ENCODE data around the gene SULF2. TPM values are rescaled to one million over a fixed set of nuclear protein-coding genes. Genes with fewer than 3 reads are reported as not detected.

Gene SULF2
- total RNA-seq, 1 experiment from 2014 or later = 0.69 TPM

- intact Hi-C loops (cut with micrococcal nuclease; ENCODE audit: unreplicated experiment) = no loop called here
- H3K27ac ChIP-seq (ENCODE audit: low read depth, low read length, poor library complexity, severe bottlenecking) = no peak overlapping the region
- DNase-seq (ENCODE audit: low spot score) = no peak
- no peak overlapping the region for H3K4me3 ChIP-seq (ENCODE audit: low read depth, low read length, poor library complexity, severe bottlenecking)
- no peak for TF ChIP-seq EZH2 (IDR thresholded peaks at IDR 0.05; ENCODE audit: borderline replicate concordance, low read depth, low read length, poor library complexity, severe bottlenecking)
- TF ChIP-seq CTCF (conservative IDR thresholded peaks at IDR 0.05; ENCODE audit: low read depth, low read length) = no peak
- CTCF ChIA-PET = no interaction called here
- no peaks in the 10 kb centered on the region for H3K9me3 ChIP-seq (ENCODE audit: low read depth, low read length, poor library complexity, severe bottlenecking)
- no peaks in the 10 kb centered on the region for H3K27me3 ChIP-seq (replicated peaks; ENCODE audit: insufficient read depth, low read depth, low read length, poor library complexity)
- POLR2A ChIA-PET (ENCODE audit: low non-redundant PET) = no interaction called here
- H3K4me1 ChIP-seq (ENCODE audit: insufficient read depth, low read length, poor library complexity, severe bottlenecking) = peaks cover 9% of the 10 kb centered on the region
- H3K36me3 ChIP-seq (ENCODE audit: insufficient read depth, low read length, poor library complexity, severe bottlenecking) = peaks cover 11% of the 10 kb centered on the region
- no TSS peak for BruUV-seq (replicated peaks)
Observed at GRCh38 chr20:47653869-47654268, 131.4 kb downstream of the SULF2 start.

DNA sequence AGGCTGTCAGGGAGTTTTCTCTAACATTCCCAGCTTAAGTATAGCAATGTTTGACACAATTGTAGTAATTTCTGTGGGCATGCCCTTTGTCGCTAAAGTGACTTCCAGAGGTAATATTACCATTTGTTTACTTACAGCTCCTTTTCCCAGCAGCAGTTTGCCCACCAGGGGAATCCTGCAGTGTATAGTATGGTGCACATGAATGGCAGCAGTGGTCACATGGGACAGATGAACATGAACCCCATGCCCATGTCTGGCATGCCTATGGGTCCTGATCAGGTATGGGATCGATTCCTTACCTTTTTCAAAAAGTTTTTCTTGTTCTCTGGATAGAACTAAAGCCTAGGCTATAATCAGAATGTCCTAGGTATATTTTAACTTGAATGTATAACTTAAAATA is 132.5 kb downstream of the SULF2 start:
- no TSS peak for BruUV-seq (replicated peaks)
- Histone ChIP-seq H3K27ac (ENCODE audit: low read depth, low read length, poor library complexity, severe bottlenecking) (no peak overlapping the region), H3K36me3 (ENCODE audit: insufficient read depth, low read length, poor library complexity, severe bottlenecking) (peaks cover 12% of the 10 kb centered on the region), H3K27me3 (replicated peaks; ENCODE audit: insufficient read depth, low read depth, low read length, poor library complexity) (no peaks in the 10 kb centered on the region), H3K4me3 (ENCODE audit: low read depth, low read length, poor library complexity, severe bottlenecking) (no peak overlapping the region), H3K4me1 (ENCODE audit: insufficient read depth, low read length, poor library complexity, severe bottlenecking) (peaks cover 9% of the 10 kb centered on the region), H3K9me3 (ENCODE audit: low read depth, low read length, poor library complexity, severe bottlenecking) (no peaks in the 10 kb centered on the region)
- intact Hi-C loops (cut with micrococcal nuclease; ENCODE audit: unreplicated experiment) = no loop called here
- no peak for DNase-seq (ENCODE audit: low spot score)
- CTCF ChIA-PET = interaction anchor here (0.7 kb wide), 1 partner anchor 11 kb away, joined by 7 read pairs; no protein-coding TSS in a partner anchor
- TF ChIP-seq EZH2 (IDR thresholded peaks at IDR 0.05; ENCODE audit: borderline replicate concordance, low read depth, low read length, poor library complexity, severe bottlenecking) = no peak
- TF ChIP-seq CTCF (conservative IDR thresholded peaks at IDR 0.05; ENCODE audit: low read depth, low read length) = no peak
- POLR2A ChIA-PET (ENCODE audit: low non-redundant PET) = no interaction called here

- no TSS peak for BruUV-seq (replicated peaks)
- ChIA-PET POLR2A (ENCODE audit: low non-redundant PET) (no interaction called here), CTCF (no interaction called here)
- Histone ChIP-seq H3K4me1 (ENCODE audit: insufficient read depth, low read length, poor library complexity, severe bottlenecking) (peaks cover 9% of the 10 kb centered on the region), H3K4me3 (ENCODE audit: low read depth, low read length, poor library complexity, severe bottlenecking) (no peak overlapping the region), H3K27me3 (replicated peaks; ENCODE audit: insufficient read depth, low read depth, low read length, poor library complexity) (no peaks in the 10 kb centered on the region), H3K36me3 (ENCODE audit: insufficient read depth, low read length, poor library complexity, severe bottlenecking) (peaks cover 12% of the 10 kb centered on the region), H3K9me3 (ENCODE audit: low read depth, low read length, poor library complexity, severe bottlenecking) (no peaks in the 10 kb centered on the region), H3K27ac (ENCODE audit: low read depth, low read length, poor library complexity, severe bottlenecking) (no peak overlapping the region)
- intact Hi-C loops (cut with micrococcal nuclease; ENCODE audit: unreplicated experiment) = no loop called here
- TF ChIP-seq EZH2 (IDR thresholded peaks at IDR 0.05; ENCODE audit: borderline replicate concordance, low read depth, low read length, poor library complexity, severe bottlenecking) (no peak), CTCF (conservative IDR thresholded peaks at IDR 0.05; ENCODE audit: low read depth, low read length) (no peak)
- DNase-seq (ENCODE audit: low spot score) = no peak
Observed at GRCh38 chr20:47652301-47652700, 133.0 kb downstream of the SULF2 start.
